ENCODE measurements around the gene ACTL7A.

DNA sequence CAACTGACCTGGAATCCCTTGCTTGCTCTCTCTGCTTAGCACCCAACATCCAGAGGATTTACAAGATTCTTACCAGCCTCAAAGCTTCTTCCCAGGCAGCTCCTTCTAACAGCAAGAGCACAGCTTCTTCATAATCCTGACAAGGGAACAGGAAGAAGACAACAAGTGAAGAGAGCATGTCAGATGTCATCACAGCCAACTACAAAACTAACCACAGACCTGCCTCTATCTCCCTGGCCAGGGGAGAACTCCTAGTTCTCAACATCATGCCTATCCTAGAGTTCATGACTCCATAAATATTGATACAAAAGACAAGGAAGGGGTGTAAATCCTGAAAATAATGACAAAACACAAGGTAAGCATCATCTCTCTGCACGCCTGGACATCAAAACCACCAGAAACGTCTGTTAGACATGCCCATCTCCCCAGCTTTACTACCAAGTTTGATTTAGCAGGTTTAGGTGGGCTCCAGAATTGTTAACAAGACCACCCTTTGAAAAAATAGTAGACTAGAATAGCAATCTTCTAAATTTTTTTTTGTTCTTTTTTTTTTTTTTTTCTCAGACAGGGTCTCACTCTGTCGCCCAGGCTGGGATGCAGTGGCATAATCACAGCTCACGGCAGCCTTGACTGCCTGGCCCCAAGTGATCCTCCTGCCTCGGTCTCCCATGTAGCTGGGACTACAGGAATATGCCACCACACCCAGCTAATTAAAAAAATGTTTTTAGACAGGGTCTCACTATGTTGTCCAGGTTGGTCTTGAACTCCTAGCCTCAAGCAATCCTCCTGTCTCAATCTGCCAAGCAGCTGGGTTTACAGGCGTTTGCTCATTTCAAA is 20.2 kb downstream of the ACTL7A start:
- TF ChIP-seq EZH2 (IDR thresholded peaks at IDR 0.05; ENCODE audit: borderline replicate concordance, insufficient read depth, low read length, poor library complexity, severe bottlenecking) (no peak), RAD21 (conservative IDR thresholded peaks at IDR 0.05) (no peak), CTCF (IDR thresholded peaks at IDR 0.05; ENCODE audit: poor library complexity, severe bottlenecking) (no peak), EP300 (conservative IDR thresholded peaks at IDR 0.05; ENCODE audit: poor library complexity, severe bottlenecking) (no peak), TAF1 (IDR thresholded peaks at IDR 0.05; ENCODE audit: low read depth) (no peak), POLR2AphosphoS5 (IDR thresholded peaks at IDR 0.05) (no peak), MXI1 (conservative IDR thresholded peaks at IDR 0.05; ENCODE audit: poor library complexity, severe bottlenecking) (no peak)

All from neural cell (in vitro differentiated cells).